ENCODE results near the gene CLDN14. TPM values are rescaled to one million over a fixed set of nuclear protein-coding genes. Genes with fewer than 3 reads are reported as not detected.

CLDN14 gene
- total RNA-seq, 1 experiment from 2014 or later = 8.9 TPM

DNA sequence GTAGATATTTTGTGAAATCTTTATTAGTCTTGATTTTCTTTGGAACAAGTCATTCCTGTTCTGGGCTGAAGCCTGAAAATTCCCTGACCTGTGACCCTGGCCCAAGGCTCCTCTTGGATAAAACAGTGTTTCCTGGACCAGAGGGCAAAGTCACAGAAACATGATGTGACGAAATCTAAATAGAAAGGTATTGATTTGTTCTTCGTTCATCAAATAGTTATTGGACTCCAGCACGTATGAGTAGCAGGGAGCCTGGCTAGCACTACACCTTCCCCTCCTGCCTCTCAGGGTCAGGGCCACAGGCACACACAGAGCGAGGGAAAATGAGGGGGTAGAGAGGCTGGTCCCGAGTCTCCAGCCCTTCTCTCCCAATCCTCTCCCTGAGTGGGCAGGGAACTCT is 1.7 kb upstream of the CLDN14 start:
- no peak overlapping the region for H3K4me2 ChIP-seq (ENCODE audit: low read length)
- no peaks in the 10 kb centered on the region for H3K9me2 ChIP-seq (replicated peaks; ENCODE audit: low read length)
- H2AFZ ChIP-seq (ENCODE audit: low read length) = no peak overlapping the region
- peaks cover 29% of the 10 kb centered on the region for H3K4me1 ChIP-seq (ENCODE audit: insufficient read depth, low read length)
- H3K79me2 ChIP-seq (ENCODE audit: low read length) = peaks cover 9% of the 10 kb centered on the region
- no peak for DNase-seq
- ChIA-PET CTCF (no interaction called here), POLR2A (ENCODE audit: unreplicated experiment) (no interaction called here)
- H3K27ac ChIP-seq (ENCODE audit: low read length) = no peak overlapping the region
- H3F3A ChIP-seq (ENCODE audit: low read length, unreplicated experiment) = peaks cover 4% of the 10 kb centered on the region
- H3K9me3 ChIP-seq (ENCODE audit: low read length) = no peaks in the 10 kb centered on the region
- H3K36me3 ChIP-seq (ENCODE audit: low read depth, low read length) = no peaks in the 10 kb centered on the region
- no peak for TF ChIP-seq EZH2phosphoT487 (IDR thresholded peaks at IDR 0.05; ENCODE audit: borderline replicate concordance, low read length)
- TF ChIP-seq CTCF (conservative IDR thresholded peaks at IDR 0.05; ENCODE audit: low read depth, low read length) = no peak
- TF ChIP-seq EZH2 (IDR thresholded peaks at IDR 0.05; ENCODE audit: low read length, unreplicated experiment) = no peak
- intact Hi-C loops (cut with micrococcal nuclease) = no loop called here
- no TSS peak for BruUV-seq (replicated peaks)
- H3K27me3 ChIP-seq (ENCODE audit: low read length) = no peaks in the 10 kb centered on the region
- ATAC-seq = no peak
- H4K20me1 ChIP-seq (ENCODE audit: low read length) = no peaks in the 10 kb centered on the region
- no peak overlapping the region for H3K4me3 ChIP-seq (ENCODE audit: low read length)
- no peak overlapping the region for H3K9ac ChIP-seq (ENCODE audit: low read length)

DNA sequence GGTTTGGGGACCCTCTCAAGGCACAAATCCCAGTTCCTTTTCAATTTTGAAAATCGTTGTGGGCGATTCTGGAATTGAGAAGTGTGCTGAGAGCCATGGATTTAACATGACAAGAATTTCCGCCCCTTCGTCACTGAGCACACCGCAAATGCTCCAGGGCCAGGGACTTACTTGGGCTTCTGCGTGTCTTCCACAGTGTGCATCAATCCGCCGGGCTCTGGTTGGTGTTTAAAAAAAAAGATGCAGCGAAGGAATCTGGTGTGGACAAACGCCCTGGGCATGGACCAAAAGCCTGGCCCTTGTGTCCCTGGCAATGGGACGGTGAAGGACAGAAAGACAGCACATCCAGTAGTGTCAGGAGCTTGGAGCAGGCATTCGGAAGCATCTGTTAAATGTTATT is 696 bp upstream of the CLDN14 start:
- H4K20me1 ChIP-seq (ENCODE audit: low read length) = no peaks in the 10 kb centered on the region
- no peak overlapping the region for H3K4me3 ChIP-seq (ENCODE audit: low read length)
- H3K9ac ChIP-seq (ENCODE audit: low read length) = no peak overlapping the region
- no peak overlapping the region for H3K4me2 ChIP-seq (ENCODE audit: low read length)
- ChIA-PET POLR2A (ENCODE audit: unreplicated experiment) (no interaction called here), CTCF (no interaction called here)
- H3K79me2 ChIP-seq (ENCODE audit: low read length) = peaks cover 9% of the 10 kb centered on the region
- no peaks in the 10 kb centered on the region for H3K27me3 ChIP-seq (ENCODE audit: low read length)
- H3F3A ChIP-seq (ENCODE audit: low read length, unreplicated experiment) = peaks cover 4% of the 10 kb centered on the region
- ATAC-seq (no peak), DNase-seq (no peak)
- H2AFZ ChIP-seq (ENCODE audit: low read length) = no peak overlapping the region
- TF ChIP-seq EZH2phosphoT487 (IDR thresholded peaks at IDR 0.05; ENCODE audit: borderline replicate concordance, low read length) = no peak
- no peak for TF ChIP-seq EZH2 (IDR thresholded peaks at IDR 0.05; ENCODE audit: low read length, unreplicated experiment)
- TF ChIP-seq CTCF (conservative IDR thresholded peaks at IDR 0.05; ENCODE audit: low read depth, low read length) = no peak
- no peak overlapping the region for H3K27ac ChIP-seq (ENCODE audit: low read length)
- BruUV-seq (replicated peaks) = no TSS peak
- H3K36me3 ChIP-seq (ENCODE audit: low read depth, low read length) = no peaks in the 10 kb centered on the region
- intact Hi-C loops (cut with micrococcal nuclease) = no loop called here
- no peaks in the 10 kb centered on the region for H3K9me3 ChIP-seq (ENCODE audit: low read length)
- H3K9me2 ChIP-seq (replicated peaks; ENCODE audit: low read length) = no peaks in the 10 kb centered on the region
- peaks cover 29% of the 10 kb centered on the region for H3K4me1 ChIP-seq (ENCODE audit: insufficient read depth, low read length)

DNA sequence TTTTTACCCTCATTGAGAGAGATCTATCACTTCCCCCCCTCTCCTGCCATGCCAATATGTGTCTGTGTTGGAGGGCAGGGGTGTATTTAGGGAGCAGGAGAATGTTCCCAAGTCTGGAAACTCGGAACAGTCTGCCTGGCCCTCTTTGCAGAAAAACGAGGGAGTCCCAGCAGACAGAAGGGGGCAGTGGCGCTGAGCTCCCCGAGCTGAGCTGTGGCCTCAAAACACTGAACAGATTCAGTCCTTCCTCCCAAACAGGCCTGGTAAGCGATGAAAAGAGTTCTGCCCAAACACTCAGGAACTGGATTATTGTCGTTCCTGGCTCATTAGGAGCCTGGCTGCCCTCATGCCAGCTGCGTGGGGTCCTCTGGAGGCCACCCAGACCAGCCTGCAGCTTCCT is 981 bp downstream of the CLDN14 start:
- Histone ChIP-seq H3K4me3 (ENCODE audit: low read length) (no peak overlapping the region), H3K9me3 (ENCODE audit: low read length) (no peaks in the 10 kb centered on the region), H3F3A (ENCODE audit: low read length, unreplicated experiment) (peaks cover 4% of the 10 kb centered on the region), H3K4me1 (ENCODE audit: insufficient read depth, low read length) (peaks cover 29% of the 10 kb centered on the region), H3K9ac (ENCODE audit: low read length) (peak overlapping the region; percentile 57), H4K20me1 (ENCODE audit: low read length) (no peaks in the 10 kb centered on the region), H2AFZ (ENCODE audit: low read length) (no peak overlapping the region), H3K4me2 (ENCODE audit: low read length) (peak overlapping the region; percentile 70), H3K9me2 (replicated peaks; ENCODE audit: low read length) (no peaks in the 10 kb centered on the region), H3K27me3 (ENCODE audit: low read length) (no peaks in the 10 kb centered on the region), H3K27ac (ENCODE audit: low read length) (peak overlapping the region; percentile 83), H3K36me3 (ENCODE audit: low read depth, low read length) (no peaks in the 10 kb centered on the region), H3K79me2 (ENCODE audit: low read length) (peaks cover 9% of the 10 kb centered on the region)
- intact Hi-C loops (cut with micrococcal nuclease) = no loop called here
- POLR2A ChIA-PET (ENCODE audit: unreplicated experiment) = no interaction called here
- CTCF ChIA-PET = no interaction called here
- TF ChIP-seq CTCF (conservative IDR thresholded peaks at IDR 0.05; ENCODE audit: low read depth, low read length) = peak; percentile 41; the same call in 1 of the 2 replicates
- no peak for TF ChIP-seq EZH2 (IDR thresholded peaks at IDR 0.05; ENCODE audit: low read length, unreplicated experiment)
- TF ChIP-seq EZH2phosphoT487 (IDR thresholded peaks at IDR 0.05; ENCODE audit: borderline replicate concordance, low read length) = no peak
- DNase-seq = no peak
- BruUV-seq (replicated peaks) = no TSS peak
- no peak for ATAC-seq
